PC-3 (cell line): ENCODE results near the gene C1QB. TPM values are rescaled to one million over a fixed set of nuclear protein-coding genes. Genes with fewer than 3 reads are reported as not detected.

Source experiments
- ATAC-seq: fragments of 200-7000 bp; cut with Tn5 transposase; 2 replicates; pipeline ENCODE4 v1.9.1; 2020; ENCODE audit warnings: mild to moderate bottlenecking, moderate library complexity
- BruUV-seq: library from RNA; stranded (reverse); fragments of 400-500 nt; replicated peaks from 2 replicates; lab custom pipeline; 2021; lab: Mats Ljungman, UMichigan
- CTCF ChIA-PET: fragments of 300-600 bp; sonication (Branson Sonifier 250); formaldehyde crosslinking; loops from one replicate; lab custom pipeline; 2022; ENCODE audit warnings: antibody characterized with exemption; lab: Charles Lee
- POLR2A ChIA-PET: fragments of 300-600 bp; sonication (Branson Sonifier 250); formaldehyde crosslinking; loops from one replicate; lab custom pipeline; 2022; ENCODE audit warnings: antibody characterized with exemption; ENCODE audit not compliant: unreplicated experiment; lab: Charles Lee
- DNase-seq: peaks from one replicate; pipeline ENCODE4 v3.0.0-alpha.2; 2015
- H2AFZ ChIP-seq: fragments of 300-600 bp; sonication (generic); 2 replicates; pipeline ENCODE4 v1.6.0; 2016; ENCODE audit warnings: antibody characterized with exemption, low read length
- H3F3A ChIP-seq: fragments of 300-600 bp; sonication (generic); one replicate; pipeline ENCODE4 v1.6.0; 2017; ENCODE audit warnings: antibody characterized with exemption, low read length, control low read depth, mild to moderate bottlenecking; ENCODE audit not compliant: unreplicated experiment
- H3K27ac ChIP-seq: fragments of 300-600 bp; sonication (generic); 2 replicates; pipeline ENCODE4 v1.5.1; 2016; ENCODE audit warnings: mild to moderate bottlenecking, low read length
- H3K27me3 ChIP-seq: fragments of 300-600 bp; sonication (generic); 2 replicates; pipeline ENCODE4 v1.6.1; 2016; ENCODE audit warnings: low read length, mixed read lengths
- H3K36me3 ChIP-seq: fragments of 300-600 bp; sonication (generic); 2 replicates; pipeline ENCODE4 v1.6.1; 2016; ENCODE audit warnings: low read depth, mixed run types, low read length, mixed read lengths
- H3K4me1 ChIP-seq: fragments of 300-600 bp; sonication (generic); 2 replicates; pipeline ENCODE4 v1.5.1; 2016; ENCODE audit warnings: low read length; ENCODE audit not compliant: insufficient read depth
- H3K4me2 ChIP-seq: fragments of 300-600 bp; sonication (generic); 2 replicates; pipeline ENCODE4 v1.6.0; 2016; ENCODE audit warnings: low read length
- H3K4me3 ChIP-seq: fragments of 300-600 bp; sonication (generic); 2 replicates; pipeline ENCODE4 v1.5.1; 2016; ENCODE audit warnings: mild to moderate bottlenecking, low read length, mixed read lengths
- H3K79me2 ChIP-seq: fragments of 300-600 bp; sonication (generic); 2 replicates; pipeline ENCODE4 v1.6.1; 2017; ENCODE audit warnings: low read length, mixed read lengths
- H3K9ac ChIP-seq: fragments of 300-600 bp; sonication (generic); 2 replicates; pipeline ENCODE4 v1.6.0; 2016; ENCODE audit warnings: mild to moderate bottlenecking, low read length
- H3K9me2 ChIP-seq: fragments of 300-600 bp; sonication (generic); replicated peaks from 2 replicates; pipeline ENCODE4 v1.6.1; 2016; ENCODE audit warnings: mixed run types, low read length, mixed read lengths
- H3K9me3 ChIP-seq: fragments of 300-600 bp; sonication (generic); 2 replicates; pipeline ENCODE4 v1.6.1; 2016; ENCODE audit warnings: low read length, mixed read lengths
- H4K20me1 ChIP-seq: fragments of 300-600 bp; sonication (generic); 2 replicates; pipeline ENCODE4 v1.6.1; 2016; ENCODE audit warnings: low read length, mixed read lengths
- CTCF ChIP-seq: fragments of 300-600 bp; sonication (generic); conservative IDR thresholded peaks from 2 replicates; pipeline ENCODE4 v1.5.1; 2017; ENCODE audit warnings: antibody characterized with exemption, low read depth, mild to moderate bottlenecking, low read length
- EZH2 ChIP-seq: fragments of 300-600 bp; sonication (generic); IDR thresholded peaks from one replicate; pipeline ENCODE4 v1.6.1; 2017; ENCODE audit warnings: antibody characterized with exemption, mild to moderate bottlenecking, low read length; ENCODE audit not compliant: unreplicated experiment
- EZH2phosphoT487 ChIP-seq: fragments of 300-600 bp; sonication (generic); IDR thresholded peaks from 2 replicates; pipeline ENCODE4 v1.6.1; 2018; ENCODE audit warnings: mild to moderate bottlenecking, antibody characterized with exemption, low read length, borderline replicate concordance
- intact Hi-C: fragments of 100-400 bp; cut with micrococcal nuclease; formaldehyde crosslinking; loops from 2 replicates; pipeline ENCODE4 v1.9.0; 2023
- total RNA-seq: library from RNA; depleted of rRNA; stranded (reverse); fragments of >200 nt; gene quantifications from 2 replicates; pipeline ENCODE4 v1.2.3, GENCODE V29; 2014

C1QB gene
- total RNA-seq, 1 experiment from 2014 or later: not detected

- H3K9me2 ChIP-seq: no peaks in the 10 kb centered on the region
- TF ChIP-seq EZH2phosphoT487 (no peak), CTCF (no peak), EZH2 (no peak)
- no peaks in the 10 kb centered on the region for H3K79me2 ChIP-seq
- ATAC-seq (no peak), DNase-seq (peak; percentile 20)
- intact Hi-C loops: no loop called here
- no peak overlapping the region for H3K4me2 ChIP-seq
- no peak overlapping the region for H3K9ac ChIP-seq
- no peaks in the 10 kb centered on the region for H3F3A ChIP-seq
- H4K20me1 ChIP-seq: no peaks in the 10 kb centered on the region
- no TSS peak for BruUV-seq
- CTCF ChIA-PET: no interaction called here
- H2AFZ ChIP-seq: no peak overlapping the region
- H3K4me3 ChIP-seq: no peak overlapping the region
- peaks cover 9% of the 10 kb centered on the region for H3K27me3 ChIP-seq
- no peak overlapping the region for H3K27ac ChIP-seq
- no peaks in the 10 kb centered on the region for H3K36me3 ChIP-seq
- no peaks in the 10 kb centered on the region for H3K9me3 ChIP-seq
- POLR2A ChIA-PET: no interaction called here
- no peaks in the 10 kb centered on the region for H3K4me1 ChIP-seq
Observed at GRCh38 chr1:22628698-22629444, 24.2 kb upstream of the C1QB start.

DNA sequence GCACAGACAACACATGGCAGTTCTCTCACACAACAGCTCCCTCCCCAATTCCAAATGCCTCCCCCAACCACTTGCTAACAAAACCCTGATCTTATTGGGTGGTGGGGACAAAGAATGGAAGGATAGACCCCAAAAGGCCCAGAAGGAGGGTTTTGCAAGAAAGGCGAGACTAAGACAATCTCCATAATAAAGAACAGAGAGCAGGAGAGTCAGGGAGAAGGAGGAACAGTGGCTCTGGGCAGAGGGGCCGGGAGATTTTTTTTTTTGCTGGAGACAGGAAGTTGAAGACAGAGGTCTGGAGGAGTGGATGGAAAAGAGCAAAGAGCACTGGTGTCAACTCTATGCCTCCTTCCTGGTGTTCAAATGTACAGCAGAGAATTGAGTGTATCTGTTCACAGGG, 23.1 kb upstream of the C1QB start:
- Histone ChIP-seq H3K4me2 (no peak overlapping the region), H3K4me1 (no peaks in the 10 kb centered on the region), H3K79me2 (no peaks in the 10 kb centered on the region), H3K9me3 (no peaks in the 10 kb centered on the region), H3K36me3 (no peaks in the 10 kb centered on the region), H3F3A (no peaks in the 10 kb centered on the region), H3K27me3 (peaks cover 9% of the 10 kb centered on the region), H2AFZ (no peak overlapping the region), H3K4me3 (no peak overlapping the region), H3K9ac (no peak overlapping the region), H3K27ac (no peak overlapping the region), H4K20me1 (no peaks in the 10 kb centered on the region), H3K9me2 (no peaks in the 10 kb centered on the region)
- TF ChIP-seq CTCF: no peak
- no peak for TF ChIP-seq EZH2
- TF ChIP-seq EZH2phosphoT487: no peak
- no peak for ATAC-seq
- intact Hi-C loops: no loop called here
- BruUV-seq: no TSS peak
- CTCF ChIA-PET: no interaction called here
- DNase-seq: no peak
- POLR2A ChIA-PET: no interaction called here

DNA sequence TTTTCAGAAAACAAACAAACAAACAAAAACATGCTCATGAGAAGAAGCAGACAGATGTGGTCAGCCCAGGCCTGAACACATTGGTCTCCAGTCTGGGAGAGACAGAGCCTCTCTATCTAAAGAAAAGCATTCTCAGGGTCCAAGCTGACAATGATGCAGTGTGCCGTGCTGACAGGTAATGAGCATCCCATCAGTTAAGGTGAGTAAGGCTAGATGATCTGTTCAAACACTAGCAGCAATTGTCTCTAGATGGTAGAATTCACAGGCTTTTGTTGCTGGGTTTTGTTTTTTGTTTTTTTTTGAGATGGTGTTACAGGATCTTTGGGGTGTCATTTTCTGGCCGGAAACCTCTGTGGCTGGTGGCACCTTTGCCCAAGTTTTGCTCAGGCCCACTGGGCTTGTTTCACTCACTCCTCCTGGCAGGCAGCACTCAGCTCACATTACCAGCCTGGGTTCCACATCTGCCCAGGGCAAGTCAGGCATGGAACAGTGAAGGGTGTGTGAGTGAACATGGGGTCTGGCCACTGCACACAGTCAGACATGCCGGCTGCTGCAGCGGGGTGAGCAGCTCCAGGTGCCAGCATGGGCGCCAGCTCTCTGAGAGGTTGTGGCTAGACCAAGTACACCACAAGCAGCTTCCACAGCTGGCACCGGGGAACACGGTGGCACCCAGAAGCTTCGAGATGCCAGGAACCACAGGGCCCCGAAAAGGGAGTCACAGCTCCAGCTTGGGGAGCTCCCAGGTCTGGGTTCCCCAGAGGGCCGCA, 19.2 kb upstream of the C1QB start:
- ATAC-seq (no peak), DNase-seq (no peak)
- H3K36me3 ChIP-seq: no peaks in the 10 kb centered on the region
- no peaks in the 10 kb centered on the region for H3K4me1 ChIP-seq
- H3K9ac ChIP-seq: no peak overlapping the region
- ChIA-PET POLR2A (no interaction called here), CTCF (no interaction called here)
- no peaks in the 10 kb centered on the region for H4K20me1 ChIP-seq
- intact Hi-C loops: no loop called here
- no peaks in the 10 kb centered on the region for H3K9me2 ChIP-seq
- H3K9me3 ChIP-seq: no peaks in the 10 kb centered on the region
- BruUV-seq: no TSS peak
- no peak overlapping the region for H3K4me3 ChIP-seq
- peaks cover 9% of the 10 kb centered on the region for H3K27me3 ChIP-seq
- H3K79me2 ChIP-seq: no peaks in the 10 kb centered on the region
- no peak overlapping the region for H2AFZ ChIP-seq
- no peak for TF ChIP-seq CTCF
- no peak for TF ChIP-seq EZH2phosphoT487
- TF ChIP-seq EZH2: no peak
- no peak overlapping the region for H3K4me2 ChIP-seq
- H3F3A ChIP-seq: no peaks in the 10 kb centered on the region
- H3K27ac ChIP-seq: no peak overlapping the region
